Measurements from ENCODE around the gene CLN6.

CLN6 gene

GRCh38 chr15:68205558-68205944 is 24.0 kb downstream of the CLN6 start:
- Histone ChIP-seq H2AFZ (ENCODE audit: low read depth, low read length) (no peak overlapping the region), H3K9ac (ENCODE audit: low read length) (no peak overlapping the region), H3K36me3 (replicated peaks; ENCODE audit: low read depth, low read length) (peaks cover 19% of the 10 kb centered on the region), H3K4me2 (ENCODE audit: low read length) (no peak overlapping the region), H3K9me3 (ENCODE audit: insufficient read depth, low read length) (no peaks in the 10 kb centered on the region), H3K4me3 (ENCODE audit: low read length) (no peak overlapping the region), H3K79me2 (ENCODE audit: low read length) (peaks cover 27% of the 10 kb centered on the region), H4K20me1 (ENCODE audit: insufficient read depth, low read length) (no peaks in the 10 kb centered on the region), H3K27me3 (ENCODE audit: low read depth, low read length) (no peaks in the 10 kb centered on the region), H3K27ac (ENCODE audit: low read length) (no peak overlapping the region), H3K4me1 (ENCODE audit: low read length) (peaks cover 14% of the 10 kb centered on the region)
- no peak for TF ChIP-seq EZH2phosphoT487 (IDR thresholded peaks at IDR 0.05; ENCODE audit: low read depth)
- no peak for TF ChIP-seq CTCF (IDR thresholded peaks at IDR 0.05; ENCODE audit: low read depth, low read length)

GRCh38 chr15:68204776-68205557 is 24.6 kb downstream of the CLN6 start, which contains the start of gene CALML4:
Gene CALML4, minus strand, starts transcription at chr15:68205332. Its CDS starts 85 bp downstream, at chr15:68205247.
- H3K9me3 ChIP-seq (ENCODE audit: insufficient read depth, low read length), result no peaks in the 10 kb centered on the region
- H3K36me3 ChIP-seq (replicated peaks; ENCODE audit: low read depth, low read length), result peaks cover 19% of the 10 kb centered on the region
- H3K27me3 ChIP-seq (ENCODE audit: low read depth, low read length), result no peaks in the 10 kb centered on the region
- H3K4me2 ChIP-seq (ENCODE audit: low read length), result no peak within 1 kb of the TSS
- peaks cover 8% of the 10 kb centered on the region for H3K4me1 ChIP-seq (ENCODE audit: low read length)
- peaks cover 21% of the 10 kb centered on the region for H3K79me2 ChIP-seq (ENCODE audit: low read length)
- no peak within 1 kb of the TSS for H3K9ac ChIP-seq (ENCODE audit: low read length)
- no peak within 1 kb of the TSS for H3K27ac ChIP-seq (ENCODE audit: low read length)
- TF ChIP-seq CTCF (IDR thresholded peaks at IDR 0.05; ENCODE audit: low read depth, low read length), result no peak
- TF ChIP-seq EZH2phosphoT487 (IDR thresholded peaks at IDR 0.05; ENCODE audit: low read depth), result no peak
- H4K20me1 ChIP-seq (ENCODE audit: insufficient read depth, low read length), result no peaks in the 10 kb centered on the region
- no peak within 1 kb of the TSS for H2AFZ ChIP-seq (ENCODE audit: low read depth, low read length)
- H3K4me3 ChIP-seq (ENCODE audit: low read length), result no peak within 1 kb of the TSS

- Histone ChIP-seq H3K79me2 (ENCODE audit: low read length) (peaks cover 15% of the 10 kb centered on the region), H3K36me3 (replicated peaks; ENCODE audit: low read depth, low read length) (peaks cover 17% of the 10 kb centered on the region), H3K4me2 (ENCODE audit: low read length) (no peak overlapping the region), H3K4me1 (ENCODE audit: low read length) (peaks cover 2% of the 10 kb centered on the region), H3K9ac (ENCODE audit: low read length) (no peak overlapping the region), H3K27me3 (ENCODE audit: low read depth, low read length) (no peaks in the 10 kb centered on the region), H3K27ac (ENCODE audit: low read length) (no peak overlapping the region), H3K9me3 (ENCODE audit: insufficient read depth, low read length) (no peaks in the 10 kb centered on the region), H2AFZ (ENCODE audit: low read depth, low read length) (no peak overlapping the region), H4K20me1 (ENCODE audit: insufficient read depth, low read length) (no peaks in the 10 kb centered on the region), H3K4me3 (ENCODE audit: low read length) (no peak overlapping the region)
- no peak for TF ChIP-seq EZH2phosphoT487 (IDR thresholded peaks at IDR 0.05; ENCODE audit: low read depth)
- TF ChIP-seq CTCF (IDR thresholded peaks at IDR 0.05; ENCODE audit: low read depth, low read length), result no peak
Measured at GRCh38 chr15:68204361-68204760, 25.2 kb downstream of the CLN6 start.

- no peaks in the 10 kb centered on the region for H4K20me1 ChIP-seq (ENCODE audit: insufficient read depth, low read length)
- no peaks in the 10 kb centered on the region for H3K27me3 ChIP-seq (ENCODE audit: low read depth, low read length)
- H3K9me3 ChIP-seq (ENCODE audit: insufficient read depth, low read length), result no peaks in the 10 kb centered on the region
- H3K4me3 ChIP-seq (ENCODE audit: low read length), result no peak overlapping the region
- H3K4me2 ChIP-seq (ENCODE audit: low read length), result no peak overlapping the region
- TF ChIP-seq EZH2phosphoT487 (IDR thresholded peaks at IDR 0.05; ENCODE audit: low read depth) (no peak), CTCF (IDR thresholded peaks at IDR 0.05; ENCODE audit: low read depth, low read length) (no peak)
- H3K4me1 ChIP-seq (ENCODE audit: low read length), result peaks cover 3% of the 10 kb centered on the region; the same call in 1 of the 2 replicates
- no peak overlapping the region for H2AFZ ChIP-seq (ENCODE audit: low read depth, low read length)
- no peak overlapping the region for H3K27ac ChIP-seq (ENCODE audit: low read length)
- H3K9ac ChIP-seq (ENCODE audit: low read length), result no peak overlapping the region
- H3K79me2 ChIP-seq (ENCODE audit: low read length), result peaks cover 11% of the 10 kb centered on the region; the same call in 1 of the 2 replicates
- peaks cover 13% of the 10 kb centered on the region for H3K36me3 ChIP-seq (replicated peaks; ENCODE audit: low read depth, low read length)
Measured at GRCh38 chr15:68203956-68204355, 25.6 kb downstream of the CLN6 start.
